Measurements from ENCODE around the gene YY1AP1. TPM values are rescaled to one million over a fixed set of nuclear protein-coding genes. Genes with fewer than 3 reads are reported as not detected.

The YY1AP1 gene
- total RNA-seq, 6 donors from 2014 or later, result 49.3 to 225 (median 89.9) TPM

DNA sequence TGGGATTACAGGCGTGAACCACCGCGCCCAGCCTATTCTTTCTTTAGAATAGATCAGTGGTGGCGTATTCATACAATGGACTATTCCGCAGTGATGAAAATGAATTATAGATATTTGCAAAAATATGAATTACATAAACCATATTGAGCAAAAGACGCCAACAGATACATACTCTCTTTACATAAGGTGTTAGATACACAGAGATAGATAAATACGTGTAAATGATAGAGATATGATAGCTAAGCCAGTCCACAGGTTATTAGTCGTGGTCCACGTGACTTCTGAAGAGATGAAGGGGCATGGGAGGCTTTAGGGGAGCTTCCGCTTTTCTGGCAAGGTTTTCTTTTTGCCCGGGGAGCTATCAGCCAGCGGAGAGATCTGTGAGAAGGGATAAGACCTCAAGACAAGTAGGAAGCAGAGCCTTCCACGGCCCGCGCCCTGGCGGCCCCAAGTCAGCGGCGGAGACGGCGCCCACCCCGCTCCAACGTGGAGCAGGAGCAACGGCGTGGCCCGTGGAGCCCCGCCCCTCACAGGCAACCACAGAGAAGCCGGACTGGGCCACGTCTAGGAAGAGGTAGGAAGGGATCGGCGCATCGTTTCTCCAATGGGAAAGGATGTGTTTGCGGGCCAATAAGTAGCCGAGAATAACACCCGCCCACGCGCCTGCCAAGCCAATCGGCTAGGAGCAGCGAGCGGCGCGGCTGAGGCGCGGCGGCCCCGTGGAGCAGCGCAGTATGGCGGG, 78.9 kb downstream of the YY1AP1 start, which contains the start of gene MSTO1:
MSTO1 (plus strand) TSS at position 704 of the 742 bp plus-strand sequence; CDS start at position 735, 31 bp downstream.
- H3K9me3 ChIP-seq, result no peaks in the 10 kb centered on the region
- 7 to 22% methylated on average over 16 to 43 of the region's 47 CpGs for WGBS, 2 donors
- no peak for TF ChIP-seq EP300 (IDR thresholded peaks at IDR 0.05)
- TF ChIP-seq, protein P1, sequence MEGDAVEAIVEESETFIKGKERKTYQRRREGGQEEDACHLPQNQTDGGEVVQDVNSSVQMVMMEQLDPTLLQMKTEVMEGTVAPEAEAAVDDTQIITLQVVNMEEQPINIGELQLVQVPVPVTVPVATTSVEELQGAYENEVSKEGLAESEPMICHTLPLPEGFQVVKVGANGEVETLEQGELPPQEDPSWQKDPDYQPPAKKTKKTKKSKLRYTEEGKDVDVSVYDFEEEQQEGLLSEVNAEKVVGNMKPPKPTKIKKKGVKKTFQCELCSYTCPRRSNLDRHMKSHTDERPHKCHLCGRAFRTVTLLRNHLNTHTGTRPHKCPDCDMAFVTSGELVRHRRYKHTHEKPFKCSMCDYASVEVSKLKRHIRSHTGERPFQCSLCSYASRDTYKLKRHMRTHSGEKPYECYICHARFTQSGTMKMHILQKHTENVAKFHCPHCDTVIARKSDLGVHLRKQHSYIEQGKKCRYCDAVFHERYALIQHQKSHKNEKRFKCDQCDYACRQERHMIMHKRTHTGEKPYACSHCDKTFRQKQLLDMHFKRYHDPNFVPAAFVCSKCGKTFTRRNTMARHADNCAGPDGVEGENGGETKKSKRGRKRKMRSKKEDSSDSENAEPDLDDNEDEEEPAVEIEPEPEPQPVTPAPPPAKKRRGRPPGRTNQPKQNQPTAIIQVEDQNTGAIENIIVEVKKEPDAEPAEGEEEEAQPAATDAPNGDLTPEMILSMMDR (IDR thresholded peaks at IDR 0.05), result peak in 1 of 6 experiments; percentile 11
- TF ChIP-seq POLR2A (IDR thresholded peaks at IDR 0.05), result peak in 2 of 4 donors; percentile 33 to 51
- peak; percentile 54 to 69 for TF ChIP-seq POLR2AphosphoS5 (IDR thresholded peaks at IDR 0.05)
- no peaks in the 10 kb centered on the region for H3K27me3 ChIP-seq
- ATAC-seq (ENCODE audit: low FRiP score in 2 of 2) (peak; percentile 99), DNase-seq (peak; percentile 96 to 98)
- H3K36me3 ChIP-seq, result peaks cover 0 to 13% (median 6%) of the 10 kb centered on the region in 4 donors
- H3K4me3 ChIP-seq, result peak within 1 kb of the TSS; percentile 60 to 79 (median 70)
- peak within 1 kb of the TSS; percentile 56 to 83 (median 64) for H3K27ac ChIP-seq
- peaks cover 0 to 5% (median 0%) of the 10 kb centered on the region in 4 donors for H3K4me1 ChIP-seq

Other genes starting within 250 kb of the YY1AP1 start
- 10 to 100 TPM; 43.5 to 68.8 (median 55.1) TPM for gene ASH1L, start 126.0 kb downstream of the YY1AP1 start, total RNA-seq
- 10 to 100 TPM; 17.4 to 82.8 (median 27.2) TPM for gene MSTO1, start 78.6 kb downstream of the YY1AP1 start, total RNA-seq
- gene DAP3, start 317 bp upstream of the YY1AP1 start, total RNA-seq, result 100 to 1,000 TPM in 3 of 6 donors, 10 to 100 TPM in 3; 60.8 to 233 (median 100) TPM
- 100 to 1,000 TPM in 1 of 6 donors, 10 to 100 TPM in 5; 28.9 to 160 (median 46.3) TPM for gene GON4L, start 168.4 kb upstream of the YY1AP1 start, total RNA-seq
- gene SYT11, start 170.8 kb upstream of the YY1AP1 start, total RNA-seq, result 10 to 100 TPM in 1 of 6 donors, 1 to 10 TPM in 5; 3.1 to 12.1 (median 7.8) TPM
- gene RIT1, start 222.6 kb upstream of the YY1AP1 start, total RNA-seq, result 10 to 100 TPM; 26.3 to 67.1 (median 45.1) TPM
- 100 to 1,000 TPM in 1 of 6 donors, 10 to 100 TPM in 5; 30.4 to 105 (median 37.6) TPM for gene KHDC4, start 245.6 kb upstream of the YY1AP1 start, total RNA-seq